HuH-7 (cell line): ENCODE results near the gene ODAD3.
A peak's percentile ranks its signal among the peaks of the same experiment; 100 is the strongest.
"Not testable (repeated sequence)": the region's sequence is repeated elsewhere in the genome, so short reads cannot be mapped to it uniquely, and the experiment has no call there.

Experiments used
- DNase-seq: peaks from one replicate; pipeline ENCODE4 v3.0.0; 2011; ENCODE audit warnings: low spot score

Gene ODAD3

GRCh38 chr19:11405846-11406643 is 28.9 kb downstream of the ODAD3 start:
- DNase-seq: no peak

- DNase-seq: no peak
Observed at GRCh38 chr19:11404588-11405222, 30.2 kb downstream of the ODAD3 start.

- no peak for DNase-seq
Observed at GRCh38 chr19:11401808-11402543, 32.9 kb downstream of the ODAD3 start.

GRCh38 chr19:11400798-11401197 is 34.1 kb downstream of the ODAD3 start:
- no peak for DNase-seq

GRCh38 chr19:11399667-11400066 is 35.3 kb downstream of the ODAD3 start:
- DNase-seq: no peak

- DNase-seq: no peak
Observed at GRCh38 chr19:11397089-11397610, 37.8 kb downstream of the ODAD3 start.

- no peak for DNase-seq
Observed at GRCh38 chr19:11390933-11391680, 43.8 kb downstream of the ODAD3 start.

GRCh38 chr19:11390359-11390758 is 44.6 kb downstream of the ODAD3 start:
- DNase-seq: no peak

- no peak for DNase-seq
Observed at GRCh38 chr19:11387162-11388034, 47.5 kb downstream of the ODAD3 start.

- DNase-seq: no peak
Observed at GRCh38 chr19:11384778-11385129, 50.2 kb downstream of the ODAD3 start.

- DNase-seq: no peak
Observed at GRCh38 chr19:11383706-11384048, 51.2 kb downstream of the ODAD3 start.

- DNase-seq: peak; percentile 66
Observed at GRCh38 chr19:11382898-11383705, 51.8 kb downstream of the ODAD3 start.

- peak; percentile 97 for DNase-seq
Observed at GRCh38 chr19:11380653-11381537, 54.0 kb downstream of the ODAD3 start.

GRCh38 chr19:11379857-11380350 is 55.0 kb downstream of the ODAD3 start:
- DNase-seq: no peak

GRCh38 chr19:11379269-11379845 is 55.6 kb downstream of the ODAD3 start:
- not testable (repeated sequence) for DNase-seq

- peak; percentile 54 for DNase-seq
Observed at GRCh38 chr19:11378319-11379189, 56.4 kb downstream of the ODAD3 start.

- no peak for DNase-seq
Observed at GRCh38 chr19:11377756-11378155, 57.2 kb downstream of the ODAD3 start.

- no peak for DNase-seq
Observed at GRCh38 chr19:11377237-11377636, 57.7 kb downstream of the ODAD3 start.
